DMS153 treated with DMSO at 0.1 percent for 48 hours (cell line): Measurements from ENCODE around the gene OR10C1.
"Not testable (repeated sequence)": the region's sequence is repeated elsewhere in the genome, so short reads cannot be mapped to it uniquely, and the experiment has no call there.

Experiments used
- DNase-seq: peaks from one replicate; lab custom pipeline; 2025; ENCODE audit not compliant: unreplicated experiment; lab: John Stamatoyannopoulos, UW

The OR10C1 gene, protein sequence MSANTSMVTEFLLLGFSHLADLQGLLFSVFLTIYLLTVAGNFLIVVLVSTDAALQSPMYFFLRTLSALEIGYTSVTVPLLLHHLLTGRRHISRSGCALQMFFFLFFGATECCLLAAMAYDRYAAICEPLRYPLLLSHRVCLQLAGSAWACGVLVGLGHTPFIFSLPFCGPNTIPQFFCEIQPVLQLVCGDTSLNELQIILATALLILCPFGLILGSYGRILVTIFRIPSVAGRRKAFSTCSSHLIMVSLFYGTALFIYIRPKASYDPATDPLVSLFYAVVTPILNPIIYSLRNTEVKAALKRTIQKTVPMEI

DNA sequence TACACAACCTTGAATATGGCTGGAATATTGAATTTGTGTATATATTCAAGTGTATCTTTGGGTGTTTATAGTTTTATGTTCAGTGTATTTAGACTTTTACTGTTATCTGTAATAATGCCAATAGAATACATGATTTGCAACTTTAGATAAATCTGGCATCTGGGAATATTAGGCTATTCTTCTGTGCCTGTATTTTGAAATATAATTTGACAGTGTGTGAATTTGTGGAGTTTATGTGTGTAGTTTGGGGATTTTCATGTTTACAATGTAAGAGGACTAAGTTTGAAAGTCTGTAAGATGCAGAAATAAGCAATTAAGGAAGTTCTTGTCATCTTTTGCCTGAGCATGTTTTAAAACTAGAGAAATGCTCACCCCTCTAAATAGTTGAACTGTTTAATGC lies at the start of gene OR10C1:
OR10C1 (plus strand) TSS at position 301 of the 400 bp plus-strand sequence. CDS start 710 bp downstream, outside the sequence.
- no peak for DNase-seq

DNA sequence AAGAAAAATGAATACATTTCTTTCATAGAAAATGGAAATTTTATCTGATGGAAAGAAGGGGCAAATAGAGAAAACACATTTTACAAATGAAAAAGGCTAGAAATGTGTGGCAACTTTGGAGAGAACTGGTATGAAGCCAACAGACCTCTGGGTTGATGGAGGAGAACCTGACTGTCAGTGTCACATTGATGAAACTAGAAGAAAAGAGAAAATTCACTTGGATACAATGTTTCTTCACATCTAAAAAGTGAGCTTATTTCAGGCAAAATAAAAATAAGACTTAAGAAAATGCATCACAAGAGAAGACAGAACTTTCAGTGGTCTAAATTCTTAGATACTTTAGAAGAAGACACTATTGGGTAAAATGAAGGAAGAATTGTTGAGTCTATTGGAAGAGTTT lies 43.8 kb upstream of the OR10C1 start, which contains the start of gene OR12D2:
OR12D2 (plus strand) TSS at position 301 of the 400 bp plus-strand sequence. CDS start 1,069 bp downstream, outside the sequence.
- no peak for DNase-seq

DNA sequence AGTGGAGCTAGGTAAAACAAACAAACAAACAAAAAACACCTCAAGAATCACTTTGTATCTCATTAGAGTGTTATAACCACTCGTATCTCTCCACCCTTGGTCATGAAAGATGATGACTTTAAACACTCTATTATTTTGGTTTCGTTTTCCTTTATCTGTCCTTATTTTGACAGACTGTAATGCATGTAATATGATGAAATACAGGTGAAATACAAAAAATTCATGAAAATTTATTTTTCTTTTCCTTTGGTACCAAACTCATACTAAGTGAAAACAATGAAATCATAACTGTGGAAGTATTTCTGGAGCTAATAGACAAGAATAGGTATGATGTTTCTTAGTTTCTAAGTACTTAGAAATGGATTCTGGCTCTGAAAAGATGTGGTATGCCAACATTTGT lies 39.6 kb upstream of the OR10C1 start:
- no peak for DNase-seq

DNA sequence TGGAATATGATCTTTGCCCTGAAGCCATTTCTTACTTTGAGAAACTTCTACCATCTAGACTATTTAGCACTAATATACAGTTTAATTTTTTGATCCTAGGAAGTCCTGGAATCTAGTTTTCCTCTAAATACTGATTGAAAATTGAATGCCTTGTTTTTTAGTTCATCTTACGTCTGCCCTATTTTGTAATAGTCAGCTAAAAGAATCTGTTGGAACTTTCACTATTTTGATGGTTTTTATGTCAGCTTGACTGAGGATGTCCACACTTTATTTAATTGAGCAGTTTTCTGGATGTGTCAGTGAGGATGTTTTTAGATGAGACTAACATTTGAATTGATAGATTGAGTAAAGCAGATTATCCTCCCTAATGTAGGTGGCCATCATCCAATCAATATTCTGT lies 35.3 kb upstream of the OR10C1 start:
- DNase-seq = no peak

DNA sequence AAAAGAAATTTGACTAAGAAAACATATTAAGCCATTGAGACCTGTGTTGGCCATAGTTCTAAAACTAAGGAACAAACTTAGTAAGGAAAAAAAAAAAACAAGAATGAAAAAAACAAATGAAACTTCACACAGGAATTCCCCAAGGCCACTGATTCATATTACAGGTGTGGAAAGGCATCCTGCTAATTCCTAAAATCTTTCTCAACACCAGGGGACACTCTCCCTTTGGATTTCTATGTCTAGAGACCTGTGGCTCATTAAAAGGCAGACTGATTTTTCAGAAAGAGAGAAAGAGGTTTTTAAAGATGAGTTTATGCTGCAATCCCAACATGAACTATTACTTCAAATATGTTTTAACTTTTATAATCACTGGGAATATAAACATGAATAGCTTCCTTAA lies 24.5 kb upstream of the OR10C1 start, which contains the start of gene OR12D1:
OR12D1 (plus strand) TSS at position 341 of the 400 bp plus-strand sequence.
- DNase-seq = no peak

DNA sequence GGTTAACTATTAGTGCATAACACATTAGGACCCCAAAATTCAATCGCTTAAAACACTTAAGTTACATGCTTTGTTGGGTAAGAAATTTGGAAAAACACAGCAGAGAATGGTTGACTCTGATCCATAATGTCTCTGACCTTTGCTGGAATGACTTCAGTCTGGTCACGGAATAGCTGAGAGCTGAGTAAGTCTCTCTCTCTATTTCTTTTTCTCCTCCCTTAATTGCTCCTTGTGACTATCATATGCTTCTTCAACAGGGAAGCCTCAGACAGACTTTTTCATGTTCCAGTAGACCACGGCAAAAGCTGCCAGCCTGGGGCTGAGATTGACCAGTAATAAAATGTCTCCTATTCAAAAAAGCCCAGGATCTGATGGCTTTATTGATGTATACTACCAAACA lies 19.6 kb upstream of the OR10C1 start:
- no peak for DNase-seq

DNA sequence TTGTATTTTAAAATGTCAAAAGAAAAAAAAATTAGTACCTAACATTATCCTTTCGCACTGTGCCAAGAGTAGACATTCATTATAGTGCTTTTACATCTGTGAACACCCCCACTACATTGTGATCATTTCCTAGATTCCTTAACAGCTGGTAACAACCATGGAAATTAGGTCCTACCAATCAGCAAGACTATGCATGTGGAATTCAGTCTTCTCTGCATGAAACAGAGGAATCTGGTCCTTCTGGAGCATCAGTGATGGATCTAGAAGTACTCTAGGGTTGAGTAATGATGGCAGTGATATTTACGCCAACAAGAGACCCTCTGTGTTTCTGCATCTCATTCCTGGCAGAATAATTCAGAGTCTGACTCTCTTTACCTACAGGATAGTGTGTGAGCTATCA lies 14.9 kb upstream of the OR10C1 start:
- no peak for DNase-seq

DNA sequence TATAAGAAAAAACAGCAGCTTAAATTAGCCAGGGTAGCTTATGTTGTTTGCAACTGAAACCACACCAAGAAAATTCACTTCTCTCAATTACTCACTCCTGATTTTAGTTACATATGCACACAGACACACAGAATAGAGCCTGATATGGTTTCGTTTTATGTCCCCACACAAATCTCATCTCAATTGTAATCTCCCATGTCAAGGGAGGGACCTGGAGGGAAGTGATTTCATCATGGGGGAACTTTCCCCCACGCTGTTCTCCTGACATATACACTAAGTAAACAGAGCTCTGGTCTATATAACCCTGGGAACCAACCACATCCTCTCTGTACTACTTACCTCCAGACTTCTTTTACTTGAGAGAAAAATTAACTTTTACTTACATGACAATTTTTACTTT lies 14.5 kb upstream of the OR10C1 start:
- DNase-seq = no peak

DNA sequence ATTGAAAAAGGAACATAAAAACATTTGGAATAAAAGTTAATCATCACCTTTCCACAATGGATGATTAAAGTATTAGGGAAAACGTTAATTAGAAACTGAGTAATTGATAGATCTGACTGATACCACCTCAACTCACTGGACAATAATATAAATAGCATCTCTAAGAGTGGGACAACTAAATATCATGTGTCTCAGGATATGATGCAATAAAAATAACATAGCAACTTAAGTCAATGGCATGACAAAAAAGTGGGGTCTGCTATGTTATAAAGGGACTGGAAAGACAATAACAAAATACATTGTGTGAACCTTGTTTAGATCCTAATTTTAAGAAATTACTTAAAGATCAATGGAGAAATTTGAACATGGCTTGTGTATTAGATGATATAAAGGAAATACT lies 14.0 kb upstream of the OR10C1 start:
- no peak for DNase-seq

DNA sequence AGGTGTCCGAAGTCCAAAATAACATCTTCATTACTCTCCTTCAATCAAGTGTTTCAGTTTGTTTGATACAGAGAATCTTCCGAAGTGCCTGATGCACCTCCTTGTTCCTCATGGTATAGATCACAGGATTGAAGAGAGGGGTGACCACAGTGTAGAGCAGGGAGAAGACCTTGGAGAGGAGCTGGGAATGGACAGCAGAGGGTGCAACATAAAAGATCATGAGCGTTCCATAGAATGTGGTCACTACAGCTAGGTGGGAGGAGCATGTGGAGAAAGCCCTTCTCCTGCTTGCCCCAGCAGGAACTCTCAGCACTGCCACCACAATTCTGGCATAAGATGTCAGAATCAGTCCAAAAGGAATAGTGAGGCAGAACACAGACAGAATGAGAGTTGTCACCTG lies 12.5 kb upstream of the OR10C1 start:
- DNase-seq = no peak

DNA sequence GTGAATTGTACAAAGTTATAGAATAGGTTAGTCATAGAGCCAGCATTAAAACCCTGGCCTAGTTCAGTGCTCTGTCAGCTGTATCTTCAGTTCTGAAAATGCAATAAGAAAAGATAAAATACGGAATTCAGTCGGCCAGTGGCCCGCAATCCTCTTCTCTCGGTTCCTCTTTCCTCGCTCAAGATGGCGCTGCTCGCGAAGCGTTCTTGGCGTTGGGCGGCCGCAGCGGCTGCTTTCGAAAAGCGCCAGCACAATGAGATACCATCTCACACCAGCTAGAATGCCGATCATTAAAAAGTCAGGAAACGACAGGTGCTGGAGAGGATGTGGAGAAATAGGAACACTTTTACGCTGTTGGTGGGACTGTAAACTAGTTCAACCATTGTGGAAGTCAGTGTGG lies 2.4 kb upstream of the OR10C1 start:
- not testable (repeated sequence) for DNase-seq

DNA sequence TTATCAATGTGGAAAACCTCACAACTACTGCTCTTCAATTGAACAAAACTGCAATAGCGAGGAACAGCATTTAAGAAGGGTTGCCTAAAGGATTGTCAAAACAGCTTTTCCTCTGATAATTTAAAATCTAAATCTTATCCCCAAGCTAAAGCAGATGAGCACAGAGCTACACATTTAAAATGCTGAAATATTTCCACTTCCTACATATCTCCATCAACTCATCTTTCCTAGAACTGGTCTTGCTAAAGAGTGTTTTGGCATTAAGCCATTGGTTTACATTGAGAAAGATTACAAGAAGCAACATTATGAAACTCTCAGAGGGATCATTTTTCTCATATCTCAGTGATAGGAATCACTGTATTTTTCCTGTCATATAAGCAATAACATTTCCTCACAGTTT lies 3.6 kb downstream of the OR10C1 start:
- DNase-seq = no peak

DNA sequence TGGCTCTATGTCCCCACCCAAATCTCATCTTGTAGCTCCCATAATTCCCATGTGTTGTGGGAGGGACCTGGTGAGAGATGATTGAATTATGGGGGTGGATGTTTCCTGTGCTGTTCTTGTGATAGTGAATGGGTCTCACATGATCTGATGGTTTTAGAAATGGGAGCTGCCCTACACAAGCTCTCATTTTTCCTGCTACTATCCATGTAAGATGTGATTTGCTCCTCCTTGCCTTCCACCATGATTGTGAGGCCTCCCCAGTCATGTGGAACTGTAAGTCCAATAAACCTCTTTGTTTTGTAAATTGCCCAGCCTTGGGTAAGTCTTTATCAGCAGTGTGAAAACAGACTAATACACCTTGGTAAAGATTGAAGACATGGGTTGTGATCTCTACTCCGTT lies 4.9 kb downstream of the OR10C1 start:
- DNase-seq = not testable (repeated sequence)

DNA sequence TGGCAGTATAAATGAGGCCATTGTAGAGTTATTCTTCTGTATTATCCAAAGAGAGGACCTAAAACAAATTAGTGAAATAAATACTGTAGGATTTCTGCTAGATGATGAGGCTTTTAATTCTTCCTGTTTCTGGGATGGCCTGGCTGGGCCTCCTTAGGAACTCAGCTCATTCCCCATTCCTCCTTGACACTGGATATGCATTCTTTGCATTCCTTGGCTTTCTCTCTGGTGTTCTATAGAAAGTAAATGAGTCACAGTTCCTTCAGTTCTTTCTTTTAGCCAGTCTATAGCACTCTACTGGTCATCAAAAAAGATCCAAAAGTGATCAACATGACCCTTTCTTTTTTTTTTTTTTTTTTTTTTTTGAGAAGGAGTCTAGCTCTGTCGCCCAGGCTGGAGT lies 8.6 kb downstream of the OR10C1 start:
- DNase-seq = no peak

DNA sequence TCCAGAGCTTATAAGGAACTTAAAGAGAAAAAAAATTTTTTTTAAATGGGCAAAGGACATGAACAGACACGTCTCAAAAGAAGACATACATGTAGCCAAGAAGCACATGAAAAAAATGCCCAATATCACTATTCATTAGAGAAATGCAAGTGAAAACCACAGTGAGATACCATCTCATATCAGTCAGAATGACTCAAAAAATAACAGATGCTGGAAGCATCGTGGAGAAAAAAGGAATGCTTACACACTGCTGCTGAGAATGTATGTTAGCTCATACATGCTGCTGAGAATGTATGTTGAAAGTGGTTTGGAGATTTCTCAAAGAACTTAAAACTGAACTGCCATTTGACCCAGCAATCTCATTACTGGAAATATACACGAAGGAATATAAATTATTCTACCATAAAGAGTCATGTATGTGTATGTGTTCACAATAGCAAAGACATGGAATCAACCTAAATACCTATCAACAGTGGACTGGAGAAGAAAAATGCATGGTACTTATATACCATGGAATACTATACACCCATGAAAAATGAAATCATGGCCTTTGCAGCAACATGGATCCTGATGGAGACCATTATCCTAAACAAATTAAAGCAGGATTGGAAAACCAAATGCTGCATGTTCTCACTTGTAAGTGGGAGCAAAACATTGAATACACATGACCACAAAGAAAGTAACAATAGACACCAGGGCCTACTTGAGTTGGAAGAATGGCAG lies 12.5 kb downstream of the OR10C1 start:
- DNase-seq = no peak

DNA sequence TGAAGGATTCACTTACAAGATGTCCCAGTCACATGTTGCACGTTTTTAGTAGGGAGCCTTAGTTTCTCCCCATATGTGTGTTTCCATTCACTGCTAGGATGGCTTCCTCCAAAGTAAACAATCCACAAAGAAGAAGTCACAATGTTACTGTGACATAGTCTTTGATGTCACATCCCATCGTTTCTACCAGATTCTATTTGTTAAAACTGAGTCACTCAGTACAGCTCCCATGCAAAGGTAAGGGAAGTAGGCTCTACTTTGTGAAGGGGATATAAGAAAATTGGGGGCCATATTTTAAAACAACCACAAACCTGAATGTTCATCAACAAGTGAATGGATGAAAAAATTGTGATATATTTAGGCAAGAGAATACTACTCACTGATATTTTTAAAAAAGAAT lies 17.9 kb downstream of the OR10C1 start, which contains the start of the genes OR11A1 and OR2H1:
OR11A1 (minus strand) TSS at position 101 of the 400 bp plus-strand sequence. CDS start 29,430 bp downstream, outside the sequence.
OR2H1 (plus strand) TSS at position 185 of the 400 bp plus-strand sequence. CDS start 4,615 bp downstream, outside the sequence.
- no peak for DNase-seq

DNA sequence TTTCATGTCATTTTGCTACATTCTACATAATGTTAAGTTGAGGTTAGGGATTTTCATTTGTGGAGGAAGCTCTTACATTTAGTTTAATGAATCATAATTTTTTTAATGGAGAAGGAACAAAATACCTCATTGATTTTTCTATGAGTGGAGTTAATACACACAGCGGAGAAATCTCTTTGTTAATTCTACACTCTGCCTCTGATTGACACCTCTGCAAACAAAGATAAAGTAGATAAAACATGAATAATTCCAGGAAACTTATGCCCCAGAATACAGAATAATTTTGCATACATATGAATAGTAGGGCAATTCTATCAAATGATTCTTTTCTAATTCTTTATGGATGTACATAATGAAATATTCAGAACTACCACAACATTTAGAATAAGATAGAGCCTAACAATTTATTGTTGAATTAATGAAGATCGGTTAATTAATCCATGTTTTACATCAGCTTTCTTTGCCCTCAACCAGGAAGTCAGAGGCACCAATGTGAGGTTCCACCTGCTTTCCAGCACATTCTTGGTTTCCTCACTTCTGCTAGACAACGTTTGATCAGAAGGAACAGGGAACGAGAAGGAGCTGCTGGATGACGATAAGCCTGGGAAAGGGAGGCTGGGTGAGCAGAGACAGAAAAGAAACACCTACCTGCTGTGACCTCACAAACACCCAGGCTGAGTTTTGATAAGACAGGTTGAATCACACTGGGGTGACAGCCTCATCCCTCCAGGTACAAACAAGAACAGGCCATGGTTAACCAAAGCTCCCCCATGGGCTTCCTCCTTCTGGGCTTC lies 22.1 kb downstream of the OR10C1 start:
- DNase-seq = no peak

DNA sequence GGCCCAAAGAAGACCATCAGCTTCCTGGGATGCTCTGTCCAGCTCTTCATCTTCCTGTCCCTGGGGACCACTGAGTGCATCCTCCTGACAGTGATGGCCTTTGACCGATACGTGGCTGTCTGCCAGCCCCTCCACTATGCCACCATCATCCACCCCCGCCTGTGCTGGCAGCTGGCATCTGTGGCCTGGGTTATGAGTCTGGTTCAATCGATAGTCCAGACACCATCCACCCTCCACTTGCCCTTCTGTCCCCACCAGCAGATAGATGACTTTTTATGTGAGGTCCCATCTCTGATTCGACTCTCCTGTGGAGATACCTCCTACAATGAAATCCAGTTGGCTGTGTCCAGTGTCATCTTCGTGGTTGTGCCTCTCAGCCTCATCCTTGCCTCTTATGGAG lies 22.9 kb downstream of the OR10C1 start:
- no peak for DNase-seq

DNA sequence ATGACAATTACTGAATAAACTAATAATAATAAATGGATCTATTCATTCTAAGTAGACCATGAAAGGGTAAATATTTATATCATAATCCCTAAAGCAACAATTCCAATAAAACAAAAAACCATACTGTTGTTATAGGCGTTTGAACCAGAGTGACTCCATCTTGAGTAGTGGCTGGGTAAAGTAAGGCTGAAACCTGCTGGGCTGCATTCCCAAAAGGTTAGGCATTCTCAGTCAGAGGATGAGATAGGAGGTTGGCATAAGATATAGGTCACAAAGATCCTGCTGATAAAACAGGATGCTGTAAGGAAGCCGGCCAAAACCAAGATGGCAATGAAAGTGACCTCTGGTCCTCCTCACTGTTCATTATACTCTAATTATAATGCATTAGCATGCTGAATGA lies 26.2 kb downstream of the OR10C1 start:
- DNase-seq = no peak

DNA sequence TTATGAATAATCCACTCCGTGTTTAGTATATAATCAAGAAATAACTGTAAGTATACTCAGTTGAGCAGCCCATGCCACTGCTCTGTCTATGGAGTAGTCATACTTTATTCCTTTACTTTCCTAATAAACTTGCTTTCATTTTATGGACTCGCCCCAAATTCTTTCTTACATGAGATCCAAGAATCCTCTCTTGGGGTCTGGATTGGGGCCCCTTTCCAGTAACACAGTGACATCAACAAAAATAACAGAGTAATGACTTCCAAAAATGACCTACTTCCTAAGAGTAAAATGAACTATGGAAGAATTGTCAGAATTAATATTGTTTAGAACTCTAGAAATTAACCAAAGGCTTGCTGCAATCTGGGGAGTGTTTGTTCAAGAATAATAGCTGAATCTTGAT lies 26.7 kb downstream of the OR10C1 start:
- no peak for DNase-seq

DNA sequence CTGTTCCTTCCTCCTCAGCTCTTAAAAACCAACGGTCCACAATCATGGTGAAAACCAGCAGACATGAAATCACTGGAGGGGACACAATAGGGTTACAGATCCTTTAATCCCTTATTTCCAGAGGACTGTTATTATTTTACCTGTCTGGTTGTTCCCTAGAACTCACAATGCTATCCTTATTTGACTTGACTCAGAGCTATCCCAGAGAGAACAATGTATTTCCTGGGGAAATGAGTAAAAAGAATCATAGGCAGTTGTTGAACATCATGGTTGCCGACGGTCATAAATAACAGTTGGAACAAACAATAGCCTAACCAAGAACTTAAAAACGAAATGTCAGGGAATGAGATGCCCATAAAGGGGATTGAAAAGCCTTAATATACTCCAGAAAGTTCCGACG lies 27.1 kb downstream of the OR10C1 start:
- DNase-seq = no peak
